T follicular helper cell (primary cell): ENCODE measurements around the gene HOXC13.

Experiments used
- DNase-seq: peaks from one replicate; pipeline ENCODE4 v3.0.0-alpha.2; 2020; ENCODE audit warnings: low read depth

The HOXC13 gene

DNA sequence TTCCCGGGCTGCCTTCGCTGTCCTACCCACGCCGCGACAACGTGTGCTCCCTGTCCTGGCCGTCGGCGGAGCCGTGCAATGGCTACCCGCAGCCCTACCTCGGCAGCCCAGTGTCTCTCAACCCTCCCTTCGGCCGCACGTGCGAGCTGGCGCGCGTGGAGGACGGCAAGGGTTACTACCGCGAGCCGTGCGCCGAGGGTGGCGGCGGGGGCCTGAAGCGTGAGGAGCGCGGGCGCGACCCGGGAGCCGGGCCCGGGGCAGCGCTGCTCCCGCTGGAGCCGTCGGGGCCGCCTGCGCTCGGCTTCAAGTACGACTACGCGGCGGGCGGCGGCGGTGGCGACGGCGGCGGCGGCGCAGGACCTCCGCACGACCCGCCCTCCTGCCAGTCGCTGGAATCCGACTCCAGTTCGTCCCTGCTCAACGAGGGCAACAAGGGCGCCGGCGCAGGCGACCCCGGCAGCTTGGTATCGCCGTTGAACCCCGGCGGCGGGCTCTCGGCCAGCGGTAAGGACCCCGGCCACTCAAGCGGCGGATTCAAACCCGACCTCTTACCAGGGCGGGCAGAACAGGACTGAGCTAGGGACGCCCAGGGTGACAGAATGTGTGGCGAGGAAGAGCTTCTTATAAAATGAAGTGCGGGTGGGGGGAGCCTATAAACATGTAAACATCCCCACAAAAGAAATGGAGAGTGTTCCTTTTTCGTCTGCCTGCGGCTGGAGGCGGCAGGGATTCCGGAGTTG is 16.6 kb downstream of the HOXC13 start:
- DNase-seq, result no peak

DNA sequence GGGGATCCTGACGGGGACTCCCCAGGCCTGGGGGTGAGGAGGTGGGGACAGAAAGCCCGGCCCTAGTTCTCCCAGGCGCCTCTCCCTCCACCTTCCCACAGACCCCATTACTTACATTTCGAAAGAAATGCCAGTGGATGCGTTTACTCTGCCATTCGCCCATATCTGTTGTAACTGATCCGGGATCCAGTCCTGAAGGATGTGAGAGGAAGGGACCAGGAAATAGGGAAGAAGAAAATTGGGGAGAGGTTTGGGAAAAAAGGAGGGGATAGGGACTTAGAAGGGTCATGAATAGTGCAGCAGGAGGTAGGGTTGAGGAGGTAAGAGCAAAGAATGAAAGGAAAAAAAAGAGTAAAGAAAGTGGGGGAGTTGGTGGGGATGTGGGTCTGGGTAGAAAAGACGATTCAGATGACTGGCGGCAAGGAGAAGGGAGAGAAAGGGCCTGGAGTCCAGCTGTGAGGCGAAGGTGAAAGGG is 17.2 kb downstream of the HOXC13 start:
- no peak for DNase-seq

DNA sequence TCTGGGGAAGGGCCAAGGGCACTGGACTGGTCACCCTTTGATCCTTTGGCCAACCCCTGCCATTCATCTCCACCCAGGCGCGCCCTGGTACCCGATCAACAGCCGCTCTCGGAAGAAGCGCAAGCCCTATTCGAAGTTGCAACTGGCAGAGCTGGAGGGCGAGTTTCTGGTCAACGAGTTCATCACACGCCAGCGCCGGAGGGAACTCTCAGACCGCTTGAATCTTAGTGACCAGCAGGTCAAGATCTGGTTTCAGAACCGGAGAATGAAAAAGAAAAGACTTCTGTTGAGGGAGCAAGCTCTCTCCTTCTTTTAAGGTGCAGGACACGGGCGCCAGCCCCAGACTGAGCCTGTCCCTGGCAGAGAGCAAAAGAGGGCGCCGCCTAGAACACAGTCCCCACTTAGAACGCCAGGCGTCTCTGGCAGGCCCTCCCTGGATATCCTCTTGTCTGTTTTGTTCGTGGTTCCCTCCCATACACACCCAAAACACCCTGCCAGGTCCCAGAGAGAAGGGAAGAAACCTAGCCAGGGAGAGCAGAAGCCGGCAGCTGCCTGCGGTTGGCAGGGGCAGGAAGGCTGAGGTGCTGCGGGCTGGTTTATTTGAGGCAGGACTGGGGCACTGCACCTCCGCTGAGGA is 17.7 kb downstream of the HOXC13 start:
- no peak for DNase-seq

DNA sequence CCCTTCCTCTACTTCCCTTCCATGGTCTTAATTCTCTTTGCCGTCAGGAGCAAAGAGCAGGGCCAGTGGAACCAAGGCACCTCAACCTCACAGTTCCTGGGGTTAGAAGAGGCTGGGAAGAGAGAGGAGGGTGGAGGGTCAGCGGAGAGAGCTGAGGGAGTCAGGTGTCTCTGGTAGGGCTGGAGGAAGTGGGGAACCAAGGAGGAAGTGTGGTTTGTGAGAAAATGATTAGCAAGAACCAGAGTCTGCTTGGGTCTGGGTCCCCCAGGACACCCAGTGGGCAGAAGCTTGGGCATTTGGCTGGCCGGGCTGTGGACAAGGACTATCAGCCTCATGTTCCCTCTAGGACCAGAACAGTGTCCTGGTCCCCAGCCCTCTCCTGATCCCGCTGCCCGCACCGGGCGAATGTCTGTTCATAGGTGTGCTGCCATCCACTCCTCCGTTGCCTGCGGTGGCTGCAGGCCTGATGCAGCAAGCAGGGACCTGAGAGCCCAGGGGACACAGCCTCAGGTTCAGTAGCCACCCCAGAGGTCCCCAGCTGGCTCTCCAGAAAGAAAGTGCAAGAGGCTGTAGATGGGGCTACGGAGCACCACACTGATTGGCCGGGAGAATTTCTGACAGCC is 18.4 kb downstream of the HOXC13 start:
- DNase-seq, result no peak

DNA sequence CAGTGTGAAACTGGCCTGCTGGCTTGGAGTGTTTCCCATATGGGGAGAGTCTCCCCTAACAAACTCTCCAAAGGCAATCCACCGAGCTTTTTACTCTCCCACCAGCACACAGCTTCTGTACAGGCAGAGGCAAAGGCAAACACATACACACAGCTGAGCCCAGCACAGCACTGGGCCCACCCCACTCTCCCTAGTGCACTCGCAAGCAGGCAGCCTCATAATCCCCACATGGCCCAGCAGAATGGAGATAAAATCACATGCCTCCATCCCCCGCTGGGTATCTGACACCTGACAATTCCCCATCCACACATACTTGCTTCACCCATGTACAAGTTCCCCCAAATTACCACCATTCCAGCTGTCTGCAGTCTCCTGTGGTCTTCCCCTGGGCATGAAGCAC is 19.5 kb downstream of the HOXC13 start:
- DNase-seq, result no peak

DNA sequence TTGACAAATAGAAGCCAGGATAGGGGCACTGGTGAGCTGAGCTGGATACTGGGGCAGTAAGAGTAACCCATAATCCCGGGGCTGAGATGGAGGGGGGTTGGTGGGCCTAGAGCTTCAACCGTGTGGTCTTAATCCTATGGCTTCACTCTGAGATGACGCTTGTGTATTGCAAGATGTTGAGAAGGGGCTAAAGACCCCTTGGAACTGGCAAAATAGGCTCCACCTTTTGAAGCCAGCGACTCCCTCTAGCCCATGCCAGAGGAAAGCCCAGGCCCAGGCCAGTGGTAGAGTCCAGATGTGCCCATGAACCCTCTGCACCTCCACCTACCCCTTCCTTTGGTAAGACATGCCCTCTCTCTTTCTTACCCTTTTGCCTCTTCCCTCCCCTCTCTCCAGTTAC is 20.7 kb downstream of the HOXC13 start:
- no peak for DNase-seq

DNA sequence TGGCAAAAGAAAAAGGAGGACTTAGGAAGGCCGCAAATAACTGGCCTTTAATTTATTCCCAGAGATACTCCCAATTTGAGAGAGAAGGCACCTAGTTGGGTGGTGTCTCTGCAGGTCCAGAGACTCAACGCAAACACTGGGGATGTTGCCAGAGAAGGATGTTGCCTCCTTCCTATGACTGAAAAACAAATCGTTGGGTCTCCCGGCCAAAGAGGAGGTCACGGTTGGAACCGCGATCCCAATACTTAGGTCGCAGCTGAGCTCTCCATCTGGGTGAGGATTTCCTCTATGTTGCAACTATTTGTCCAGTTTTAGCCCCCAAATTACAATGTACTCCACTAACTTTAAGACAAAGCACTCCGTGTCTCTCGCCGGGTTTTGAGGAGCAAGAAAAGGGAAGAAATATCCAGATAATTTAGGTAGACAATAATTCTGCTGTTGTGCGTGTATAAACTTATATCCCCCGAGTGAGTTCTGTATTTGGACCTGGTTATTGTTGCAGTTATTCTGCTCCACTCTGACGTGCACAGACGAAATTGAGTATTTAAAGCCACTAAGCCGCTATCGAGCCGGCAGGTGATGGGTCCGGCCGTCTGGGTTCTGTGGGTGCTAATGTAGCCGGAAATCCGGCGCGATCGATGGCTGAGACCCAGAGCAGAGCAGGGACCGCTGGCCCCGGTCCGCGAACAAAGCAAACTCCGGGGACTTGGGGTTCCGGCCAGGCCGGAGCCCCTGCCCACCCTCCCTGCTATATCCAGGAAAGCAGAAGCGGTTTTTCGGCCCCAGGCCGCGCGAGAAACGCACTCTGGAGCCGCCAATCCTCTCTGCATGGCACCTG is 21.8 kb downstream of the HOXC13 start:
- no peak for DNase-seq

DNA sequence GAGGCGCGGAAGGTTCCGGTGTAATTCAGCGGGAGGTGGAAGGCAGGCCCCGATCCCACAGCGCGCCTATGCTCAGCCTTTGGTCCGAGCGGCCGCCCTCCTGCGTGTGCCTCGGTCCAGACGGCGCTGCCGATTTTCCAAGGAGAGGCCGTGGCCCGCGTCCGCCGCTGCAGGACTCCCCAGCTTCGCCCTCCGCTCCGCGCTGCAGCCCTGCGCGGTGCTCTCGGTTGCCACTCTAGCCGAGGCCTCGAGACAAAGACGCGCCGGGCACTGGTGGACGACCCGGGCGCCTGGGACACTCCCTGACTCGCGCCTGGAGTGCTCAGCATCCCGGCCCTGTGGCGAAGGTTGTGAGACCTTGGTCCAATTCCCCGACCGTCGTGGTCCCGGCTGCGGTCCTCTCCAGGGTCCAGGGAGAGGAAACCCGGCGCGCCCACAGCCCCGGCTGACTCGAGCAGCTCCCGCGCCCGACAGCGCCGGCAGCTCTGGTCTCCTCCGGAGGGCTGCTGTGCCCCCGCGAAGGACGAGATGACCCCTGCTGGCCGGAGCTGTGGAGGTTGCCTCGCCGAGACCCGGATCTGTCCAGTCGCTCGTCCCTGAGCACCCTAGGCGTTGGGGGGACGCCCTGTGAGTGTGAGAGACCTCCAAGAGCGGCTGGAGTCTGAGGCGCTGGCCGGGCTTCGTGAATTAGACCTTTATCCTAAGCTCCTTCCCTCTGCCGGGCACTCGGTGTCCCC is 22.6 kb downstream of the HOXC13 start:
- no peak for DNase-seq

DNA sequence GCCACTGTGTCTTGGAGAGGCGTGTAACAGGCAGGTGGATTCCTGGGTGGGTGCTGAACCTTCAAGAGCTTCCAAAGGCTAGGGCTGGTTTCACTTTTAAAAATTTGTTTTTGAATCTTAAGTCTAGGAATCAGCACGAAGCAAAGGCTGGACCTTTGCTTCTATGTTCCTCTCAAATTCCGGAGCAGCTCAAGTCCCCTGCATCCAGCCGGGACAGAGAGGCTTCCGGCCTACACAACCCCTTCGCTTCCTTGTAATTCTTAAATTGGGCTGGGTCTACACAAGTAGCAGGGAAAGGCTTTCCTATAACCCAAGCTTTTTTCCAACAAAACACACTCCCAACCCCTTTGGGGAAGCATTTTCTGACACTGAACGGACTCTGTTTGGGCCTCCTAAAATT is 24.4 kb downstream of the HOXC13 start:
- no peak for DNase-seq

DNA sequence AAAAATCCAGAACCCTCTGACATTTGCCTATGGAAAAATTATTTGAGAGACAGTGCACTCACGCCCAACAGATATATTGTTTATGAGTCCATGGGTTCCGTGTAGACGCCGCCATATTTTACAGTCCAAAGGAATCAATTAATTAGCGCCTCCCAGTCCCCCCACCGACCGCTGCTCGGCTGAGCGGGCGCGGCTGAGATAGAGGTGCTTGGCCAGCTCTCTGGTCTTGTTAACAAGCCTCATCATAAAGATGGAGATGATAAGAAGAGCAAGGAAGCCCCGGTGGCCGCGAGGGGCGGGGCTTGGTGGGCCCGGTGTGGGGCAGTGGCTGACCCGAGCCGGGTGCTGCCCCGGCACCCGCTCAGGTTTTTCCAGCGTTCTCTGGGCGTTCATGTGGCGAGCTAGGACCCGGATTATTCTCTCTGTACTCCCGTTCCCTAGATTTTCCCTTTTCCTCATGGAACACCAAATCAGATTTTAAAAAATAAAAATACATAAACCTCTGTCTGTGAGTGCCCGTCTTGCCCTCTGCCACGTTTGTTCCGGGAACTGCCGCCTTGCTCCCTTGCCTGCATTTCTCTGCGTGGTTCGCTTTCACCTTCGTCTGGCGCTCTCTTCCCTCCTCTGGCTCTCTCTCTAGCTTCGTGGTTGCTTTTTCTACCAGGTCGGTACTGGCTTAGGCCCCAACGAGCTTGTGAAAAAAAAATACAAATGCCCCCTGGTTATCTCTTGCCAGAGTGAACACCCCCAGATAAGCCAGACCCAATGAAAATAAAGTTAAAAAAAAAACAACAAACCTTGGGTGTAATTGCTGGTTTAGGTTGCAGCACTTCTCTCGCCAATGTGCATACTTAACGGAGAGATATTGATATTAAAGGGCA is 25.0 kb downstream of the HOXC13 start:
- no peak for DNase-seq

DNA sequence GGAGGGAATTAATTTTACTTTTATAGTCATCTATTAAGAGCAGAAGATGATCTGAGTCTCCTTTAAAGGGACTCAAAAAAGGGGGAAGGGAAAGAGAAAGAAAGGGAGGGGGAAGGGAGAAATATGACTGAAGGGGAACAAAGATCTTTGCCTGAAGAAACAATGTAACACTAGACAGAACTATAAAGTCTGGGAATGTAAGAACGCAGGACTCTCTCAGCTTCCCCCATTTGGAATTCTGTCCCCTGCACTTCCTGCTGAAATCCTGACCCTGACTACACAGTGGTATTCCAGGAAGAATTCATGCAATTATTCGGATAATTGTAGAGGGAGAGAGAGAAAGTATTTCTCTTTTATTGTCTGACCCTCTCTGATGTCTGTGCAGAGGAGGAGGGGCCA is 25.7 kb downstream of the HOXC13 start:
- DNase-seq, result no peak

DNA sequence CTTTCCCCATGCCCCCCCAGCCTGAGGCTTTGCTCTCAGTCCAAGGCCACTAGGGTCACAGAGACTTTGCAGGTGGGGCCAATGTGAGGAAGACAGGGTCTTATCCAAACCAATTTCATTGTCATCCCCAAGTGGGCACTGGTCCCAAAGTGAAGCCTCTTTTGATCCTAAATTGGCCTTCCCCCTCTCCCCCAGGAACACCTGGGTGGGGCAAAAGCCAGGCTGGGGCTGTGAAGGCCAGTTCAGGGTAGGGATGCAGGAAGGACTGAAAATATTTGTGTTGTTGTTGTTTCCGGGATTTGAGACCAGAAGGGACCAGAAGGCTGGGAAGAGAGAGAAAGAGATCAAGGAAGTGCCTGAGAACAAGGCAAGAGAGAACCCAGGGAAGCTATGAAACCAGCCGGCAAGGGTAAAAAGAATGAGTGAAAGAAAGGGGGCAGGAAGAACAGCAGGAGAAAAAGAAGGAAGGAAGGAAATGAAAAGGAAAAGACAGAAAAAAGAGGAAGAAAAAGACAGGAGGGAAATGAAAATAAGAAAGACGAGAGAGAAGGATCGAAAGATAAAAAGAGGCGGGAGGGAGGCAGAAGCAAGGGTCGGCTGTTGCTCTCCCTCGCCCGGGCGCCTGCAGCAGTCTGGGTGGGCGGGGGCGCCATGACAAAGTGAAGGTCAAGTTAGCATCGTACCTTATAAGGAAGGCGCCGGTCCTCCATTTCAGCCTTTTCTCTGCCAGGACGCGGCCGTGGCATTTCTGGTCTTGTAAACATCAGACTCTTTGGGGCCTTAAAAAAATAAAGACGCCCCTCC is 26.9 kb downstream of the HOXC13 start:
- no peak for DNase-seq

DNA sequence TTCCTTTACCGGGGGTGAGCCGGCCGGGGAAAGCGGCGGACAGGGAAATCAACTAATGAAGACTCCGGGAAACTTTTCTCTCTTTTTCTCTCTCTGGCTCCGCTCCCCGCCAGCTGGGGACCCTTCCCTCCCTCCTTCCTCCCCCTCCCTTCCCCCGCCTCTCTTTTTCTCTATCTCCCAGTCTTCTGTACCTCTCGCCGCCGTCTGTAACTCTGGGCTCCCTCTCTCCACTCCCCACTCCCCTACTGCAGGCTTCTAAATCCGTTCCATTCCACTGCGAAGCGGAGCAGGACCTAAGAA is 27.4 kb downstream of the HOXC13 start:
- DNase-seq, result no peak

DNA sequence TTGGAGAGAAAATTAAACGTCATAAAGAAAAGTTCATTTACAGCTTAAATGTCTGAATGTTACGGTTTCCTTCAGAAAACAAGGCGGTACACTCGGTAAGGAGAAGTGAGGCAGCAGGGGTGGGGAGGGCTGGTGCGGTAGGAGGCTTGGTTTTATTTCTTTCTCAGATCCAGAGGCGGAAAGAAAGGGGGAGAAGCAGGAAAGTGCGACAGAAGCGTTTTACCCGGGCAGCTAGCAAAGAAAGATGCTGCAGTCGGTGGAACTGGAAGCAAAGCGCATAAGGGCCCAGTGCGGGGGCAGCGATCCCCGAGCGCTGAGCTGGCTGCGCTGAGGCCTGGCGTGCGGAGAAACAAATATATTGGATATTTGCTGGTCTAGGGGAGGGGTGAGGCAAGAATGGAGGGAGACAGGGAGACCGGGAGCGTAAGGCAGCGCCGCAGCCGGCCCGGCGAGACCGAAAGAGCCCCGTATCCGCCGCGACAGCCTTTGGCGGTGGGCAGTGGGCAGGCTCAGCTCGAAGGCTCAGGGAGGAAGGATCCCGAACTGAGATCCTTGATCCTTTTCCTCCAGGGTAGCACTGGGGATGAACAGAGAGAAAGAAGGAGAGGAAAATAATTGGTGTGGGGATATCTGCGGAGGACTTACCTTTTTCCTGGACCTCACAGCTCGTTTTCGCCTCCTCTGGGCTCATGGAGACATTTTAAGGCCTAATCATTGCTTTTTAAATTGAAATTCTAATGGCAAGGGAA is 27.9 kb downstream of the HOXC13 start:
- DNase-seq, result no peak

DNA sequence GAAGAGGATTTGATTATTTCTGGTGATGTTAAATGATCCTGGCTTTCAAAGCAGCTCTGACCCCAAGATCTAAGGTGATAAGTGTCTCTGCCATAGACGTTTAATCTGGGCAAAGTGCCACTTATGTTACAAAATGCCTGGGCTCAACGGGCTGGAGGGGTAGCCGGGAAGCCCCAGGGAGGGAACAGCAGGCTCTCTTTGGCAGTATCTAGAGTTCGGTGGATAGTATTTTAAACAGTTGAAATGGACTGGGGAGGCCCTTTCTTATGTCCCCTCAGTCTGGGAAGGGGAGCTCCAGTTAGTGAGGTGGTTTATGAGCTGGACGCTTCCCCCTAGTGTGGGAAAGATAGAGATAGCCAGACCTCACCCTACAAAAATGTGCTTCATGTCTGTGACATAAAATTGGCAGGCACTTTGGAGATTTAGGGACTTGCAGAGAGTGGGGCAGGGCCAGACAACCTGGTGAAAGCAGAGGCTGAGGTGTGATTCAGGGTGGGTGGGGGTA is 28.8 kb downstream of the HOXC13 start:
- DNase-seq, result no peak

DNA sequence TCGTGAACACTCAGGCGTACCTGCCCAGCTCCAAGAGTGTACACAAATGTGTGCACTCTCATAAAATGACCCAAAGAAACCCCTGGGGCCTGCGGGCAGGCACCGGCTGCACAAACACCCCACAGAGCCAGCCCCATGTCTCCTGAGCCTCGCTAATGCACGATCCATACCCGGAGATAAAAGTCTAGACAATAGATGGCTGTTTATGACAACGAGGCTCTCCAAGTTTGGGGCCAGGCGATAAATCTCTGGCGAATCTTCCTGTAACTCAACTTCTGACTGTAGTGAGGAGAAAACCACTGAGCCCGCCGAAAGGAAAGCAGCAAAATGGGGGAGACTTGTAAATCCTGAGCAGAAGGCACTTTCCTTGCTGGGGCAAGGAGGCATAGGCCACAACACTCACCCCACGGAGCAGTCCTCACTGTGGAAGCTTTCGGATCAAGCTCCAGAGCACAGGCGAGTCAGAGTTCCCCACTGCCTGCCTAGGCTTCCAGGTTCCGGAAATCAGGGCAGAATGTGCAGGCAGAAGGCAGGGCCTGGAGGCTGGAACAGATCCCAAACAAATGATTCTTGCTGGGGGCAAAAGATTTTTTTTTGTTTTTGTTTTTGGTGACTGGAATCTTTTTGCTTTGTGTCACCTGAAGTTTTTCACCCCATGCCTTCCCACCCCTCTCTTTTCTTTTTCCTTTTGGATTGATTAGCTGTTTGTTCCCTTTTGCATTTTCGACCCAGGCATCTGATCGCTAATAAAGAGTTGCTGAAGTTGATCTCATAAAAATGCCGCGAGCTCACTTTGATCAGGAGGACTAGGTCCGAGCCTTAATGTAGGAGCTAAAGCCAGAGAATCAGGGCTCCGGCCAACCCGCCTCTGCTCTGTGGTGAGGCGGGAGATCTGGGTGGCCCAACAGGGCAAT is 29.8 kb downstream of the HOXC13 start:
- DNase-seq, result no peak

DNA sequence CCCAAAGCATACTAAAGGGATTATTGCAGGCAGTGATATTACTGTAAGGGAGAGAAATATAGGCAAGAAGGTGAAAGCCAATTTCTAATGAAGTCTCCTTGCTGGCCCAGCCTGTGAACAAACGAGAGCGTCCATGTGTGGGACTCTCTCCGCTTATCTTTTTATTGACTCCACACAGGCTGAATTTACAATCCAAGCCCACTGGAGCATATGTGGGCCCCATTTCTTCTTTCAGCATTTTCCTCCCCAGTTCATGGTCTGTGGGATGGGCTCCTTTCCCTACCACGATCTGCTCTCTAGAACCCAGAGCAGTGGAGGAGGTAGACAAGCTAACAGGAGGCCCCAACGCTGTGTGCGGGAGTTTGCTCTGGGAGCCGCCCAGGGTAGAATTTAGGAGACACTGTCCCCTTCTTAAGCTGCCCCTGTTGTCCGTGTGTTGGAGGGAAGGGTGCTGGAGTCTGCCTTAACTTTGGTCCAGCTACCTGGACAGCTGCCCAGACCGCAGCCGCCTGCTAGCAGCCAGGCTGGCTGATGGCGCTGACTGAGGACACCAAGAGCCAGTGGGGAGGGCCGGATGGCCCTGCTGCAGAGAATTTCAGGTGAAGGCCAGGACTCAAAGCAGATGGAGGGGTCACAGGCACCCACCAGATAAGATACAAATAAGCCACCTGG is 31.1 kb downstream of the HOXC13 start:
- DNase-seq, result no peak
